Measurements from ENCODE around the gene MGRN1.

Gene MGRN1

GRCh38 chr16:4718466-4718865, 93.8 kb downstream of the MGRN1 start:
- no peak for TF ChIP-seq CTCF (conservative IDR thresholded peaks at IDR 0.05; ENCODE audit: low read depth, low read length)
- no peak for DNase-seq (ENCODE audit: low read depth)
- no peak overlapping the region for H3K4me3 ChIP-seq (ENCODE audit: low read depth, low read length)

- DNase-seq (ENCODE audit: low read depth), result no peak
- no peak for TF ChIP-seq CTCF (conservative IDR thresholded peaks at IDR 0.05; ENCODE audit: low read depth, low read length)
- H3K4me3 ChIP-seq (ENCODE audit: low read depth, low read length), result no peak overlapping the region
Measured at GRCh38 chr16:4723071-4723767, 98.6 kb downstream of the MGRN1 start.

GRCh38 chr16:4724661-4725270, 100.1 kb downstream of the MGRN1 start:
- no peak overlapping the region for H3K4me3 ChIP-seq (ENCODE audit: low read depth, low read length)
- no peak for TF ChIP-seq CTCF (conservative IDR thresholded peaks at IDR 0.05; ENCODE audit: low read depth, low read length)
- DNase-seq (ENCODE audit: low read depth), result no peak

- no peak for DNase-seq (ENCODE audit: low read depth)
- TF ChIP-seq CTCF (conservative IDR thresholded peaks at IDR 0.05; ENCODE audit: low read depth, low read length), result no peak
- H3K4me3 ChIP-seq (ENCODE audit: low read depth, low read length), result no peak overlapping the region
Measured at GRCh38 chr16:4726616-4727015, 102.0 kb downstream of the MGRN1 start.

GRCh38 chr16:4728676-4729075, 104.0 kb downstream of the MGRN1 start:
- DNase-seq (ENCODE audit: low read depth), result no peak
- no peak for TF ChIP-seq CTCF (conservative IDR thresholded peaks at IDR 0.05; ENCODE audit: low read depth, low read length)

GRCh38 chr16:4729876-4730275, 105.2 kb downstream of the MGRN1 start:
- DNase-seq (ENCODE audit: low read depth), result no peak

More at GRCh38 chr16:4728676-4729075, 104.0 kb downstream of the MGRN1 start:
- H3K4me3 ChIP-seq (ENCODE audit: low read depth, low read length), result no peak overlapping the region

More at GRCh38 chr16:4729876-4730275, 105.2 kb downstream of the MGRN1 start:
- no peak for TF ChIP-seq CTCF (conservative IDR thresholded peaks at IDR 0.05; ENCODE audit: low read depth, low read length)
- H3K4me3 ChIP-seq (ENCODE audit: low read depth, low read length), result no peak overlapping the region
